ENCODE results near the gene MX2.
A peak's percentile ranks its signal among the peaks of the same experiment; 100 is the strongest.
"Not testable (repeated sequence)": the region's sequence is repeated elsewhere in the genome, so short reads cannot be mapped to it uniquely, and the experiment has no call there.

MX2 gene

DNA sequence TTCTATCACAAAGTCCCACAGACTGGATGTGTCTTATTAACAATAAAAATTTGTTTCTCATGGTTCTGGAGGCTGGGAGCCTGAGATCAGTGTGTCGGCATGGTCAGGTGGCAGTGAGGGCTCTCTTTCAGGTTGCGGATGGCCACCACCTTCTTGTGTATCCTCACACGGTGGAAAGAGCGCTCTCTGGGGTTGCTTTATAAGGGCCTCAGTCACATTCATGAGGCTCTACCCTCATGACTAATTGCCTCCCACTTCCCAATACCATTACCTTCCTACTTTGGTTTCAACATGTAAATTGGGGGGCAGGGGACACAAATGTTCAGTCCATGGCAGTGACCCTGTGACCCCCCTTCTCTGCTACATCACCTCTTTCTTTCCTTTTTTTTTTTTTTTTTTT is 43.5 kb downstream of the MX2 start:
- DNase-seq = no peak
- in situ Hi-C loops (cut with MboI; ENCODE audit: low pct_unique_long_range_greater_than_20kb, low sequenced_read_pairs) = no loop called here

DNA sequence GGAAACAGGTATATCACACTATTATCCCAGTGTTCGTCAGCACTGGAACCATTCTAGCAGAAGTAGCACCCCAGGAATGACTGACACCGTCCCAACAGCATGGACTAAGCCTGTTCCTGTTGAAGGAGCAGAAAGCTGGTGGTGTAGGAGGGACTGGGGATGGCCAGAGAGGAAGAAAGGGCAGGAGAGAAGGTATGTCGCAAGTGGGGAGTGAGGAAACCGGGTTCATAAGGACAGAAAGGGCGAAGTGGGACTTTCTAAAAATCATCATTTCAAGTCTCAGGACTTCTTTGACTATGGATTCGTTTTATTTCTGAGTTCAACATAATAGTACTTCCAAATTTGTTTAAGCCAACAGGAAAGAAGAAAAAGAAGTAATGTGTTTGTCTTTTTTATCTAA is 44.5 kb downstream of the MX2 start:
- DNase-seq = no peak
- in situ Hi-C loops (cut with MboI; ENCODE audit: low pct_unique_long_range_greater_than_20kb, low sequenced_read_pairs) = no loop called here

DNA sequence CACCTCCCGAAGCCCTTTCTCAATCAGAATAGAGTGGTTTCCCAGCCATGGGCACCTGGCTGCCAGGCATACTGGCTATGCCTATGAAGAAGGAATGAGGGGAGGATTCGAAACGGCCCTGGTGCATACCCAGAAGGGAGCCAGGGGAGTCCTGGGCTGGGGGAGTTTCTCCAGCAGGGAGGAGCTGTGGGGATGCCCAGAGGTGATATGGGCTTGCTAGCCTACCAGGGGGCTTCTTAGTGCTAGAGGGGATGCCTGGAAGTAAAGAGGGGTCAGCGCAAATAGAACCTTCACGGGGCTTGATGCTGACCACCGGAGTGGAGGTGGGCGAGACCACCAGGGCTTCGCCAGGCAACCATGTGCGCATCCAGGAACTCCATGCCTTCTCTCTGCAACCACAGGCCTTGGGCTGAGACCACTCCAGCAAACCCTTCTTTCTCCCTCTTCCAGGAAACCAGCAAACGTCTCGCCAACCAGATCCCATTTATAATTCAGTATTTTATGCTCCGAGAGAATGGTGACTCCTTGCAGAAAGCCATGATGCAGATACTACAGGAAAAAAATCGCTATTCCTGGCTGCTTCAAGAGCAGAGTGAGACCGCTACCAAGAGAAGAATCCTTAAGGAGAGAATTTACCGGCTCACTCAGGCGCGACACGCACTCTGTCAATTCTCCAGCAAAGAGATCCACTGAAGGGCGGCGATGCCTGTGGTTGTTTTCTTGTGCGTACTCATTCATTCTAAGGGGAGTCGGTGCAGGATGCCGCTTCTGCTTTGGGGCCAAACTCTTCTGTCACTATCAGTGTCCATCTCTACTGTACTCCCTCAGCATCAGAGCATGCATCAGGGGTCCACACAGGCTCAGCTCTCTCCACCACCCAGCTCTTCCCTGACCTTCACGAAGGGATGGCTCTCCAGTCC is 46.0 kb downstream of the MX2 start:
- in situ Hi-C loops (cut with MboI; ENCODE audit: low pct_unique_long_range_greater_than_20kb, low sequenced_read_pairs) = no loop called here
- no peak for DNase-seq

DNA sequence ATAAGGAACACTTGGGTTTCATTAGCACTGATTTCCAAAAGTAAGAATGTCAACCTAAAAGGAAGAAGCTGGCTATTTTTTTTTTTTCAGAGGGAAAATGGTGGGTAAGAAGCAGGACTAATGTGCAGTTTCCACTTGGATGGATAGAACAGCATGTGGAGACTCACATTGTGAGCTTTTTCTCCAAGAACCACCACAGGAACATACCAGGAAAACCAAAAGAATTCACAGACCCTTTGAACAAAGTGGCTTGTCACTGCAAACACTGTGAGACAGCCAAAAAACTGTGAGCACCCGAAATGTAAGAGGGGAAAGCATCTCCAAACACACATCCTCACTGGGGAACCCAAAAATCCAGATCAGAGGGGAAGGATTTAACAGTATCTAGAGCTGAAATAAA is 48.5 kb downstream of the MX2 start:
- no peak for DNase-seq
- in situ Hi-C loops (cut with MboI; ENCODE audit: low pct_unique_long_range_greater_than_20kb, low sequenced_read_pairs) = no loop called here

DNA sequence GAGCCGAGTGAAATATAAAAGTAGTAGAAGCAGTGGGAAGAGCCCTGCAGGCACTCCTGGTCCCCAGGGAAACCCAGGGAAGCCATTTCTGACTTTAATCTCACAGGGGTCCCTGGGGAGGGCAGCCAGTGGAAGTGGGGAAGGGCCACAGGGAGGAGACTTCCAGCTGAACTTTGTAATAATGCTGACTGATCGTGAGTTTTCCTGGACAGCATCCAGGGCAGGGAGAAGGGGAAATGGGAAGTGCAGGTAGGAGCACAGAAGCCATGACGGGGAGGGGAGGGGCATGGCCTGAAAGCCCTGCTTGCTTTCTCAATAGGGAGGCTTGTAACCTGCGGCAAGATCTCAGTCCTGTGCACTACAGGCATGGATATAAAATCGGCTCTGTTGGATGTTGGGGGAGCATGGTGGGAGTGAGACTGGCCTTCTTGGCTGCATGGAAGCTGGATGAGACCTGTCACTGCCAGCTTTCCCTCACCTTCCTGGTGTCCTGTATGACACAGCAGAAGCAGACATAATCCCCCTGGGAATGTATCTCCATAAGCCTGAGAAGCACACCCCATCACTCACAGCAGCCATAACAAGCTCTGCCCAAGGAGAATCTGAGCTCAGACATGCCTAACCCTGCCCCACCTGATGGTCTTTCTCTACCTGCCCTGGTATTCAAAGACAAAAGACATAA is 49.1 kb downstream of the MX2 start:
- in situ Hi-C loops (cut with MboI; ENCODE audit: low pct_unique_long_range_greater_than_20kb, low sequenced_read_pairs) = no loop called here
- DNase-seq = no peak

DNA sequence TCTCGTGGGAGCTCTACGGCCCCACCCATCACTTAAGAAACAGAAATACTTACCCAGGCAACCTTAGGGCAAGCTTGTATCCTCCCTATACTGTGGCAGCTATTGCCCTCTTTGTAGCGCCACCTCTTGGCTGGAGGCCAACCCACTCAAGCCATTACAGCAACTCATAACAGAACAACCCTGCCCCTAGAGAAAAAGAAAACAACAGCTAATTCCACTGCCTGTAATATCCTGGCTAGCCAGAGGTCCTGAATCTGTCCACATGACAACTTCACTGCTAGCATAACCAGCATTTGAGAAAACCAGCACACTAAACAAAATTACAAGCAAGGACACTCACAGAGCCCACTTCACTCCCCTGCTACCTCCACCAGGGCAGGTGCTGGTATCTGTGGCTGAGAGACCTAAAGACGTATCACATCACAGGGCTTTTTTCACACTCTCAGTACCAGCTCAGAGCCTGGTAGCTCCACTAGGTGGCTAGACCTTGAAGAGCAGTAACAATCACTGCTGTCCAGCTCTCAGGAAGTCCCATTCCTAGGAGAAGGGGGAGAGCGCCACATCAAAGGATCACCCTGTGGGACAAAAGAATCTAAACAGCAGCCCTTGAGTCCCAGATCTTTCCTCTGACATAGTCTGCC is 49.7 kb downstream of the MX2 start:
- DNase-seq = peak; percentile 37
- in situ Hi-C loops (cut with MboI; ENCODE audit: low pct_unique_long_range_greater_than_20kb, low sequenced_read_pairs) = no loop called here

DNA sequence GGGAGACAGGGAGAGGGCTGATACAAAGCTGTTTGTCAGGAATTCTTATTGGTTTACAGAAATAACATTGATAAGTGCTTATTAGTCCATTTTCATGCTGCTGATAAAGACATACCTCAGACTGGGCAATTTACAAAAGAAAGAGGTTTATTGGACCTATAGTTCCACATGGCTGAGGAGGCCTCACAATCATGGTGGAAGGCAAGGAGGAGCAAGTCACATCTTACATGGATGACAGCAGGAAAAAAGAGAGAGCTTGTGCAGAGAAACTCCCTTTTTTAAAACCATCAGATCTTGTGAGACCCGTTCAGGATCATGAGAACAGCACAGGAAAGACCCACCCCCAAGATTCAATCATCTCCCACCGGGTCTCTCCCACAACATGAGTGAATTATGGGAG is 55.7 kb downstream of the MX2 start:
- DNase-seq; in situ Hi-C loops (cut with MboI; ENCODE audit: low pct_unique_long_range_greater_than_20kb, low sequenced_read_pairs): not testable (repeated sequence)

DNA sequence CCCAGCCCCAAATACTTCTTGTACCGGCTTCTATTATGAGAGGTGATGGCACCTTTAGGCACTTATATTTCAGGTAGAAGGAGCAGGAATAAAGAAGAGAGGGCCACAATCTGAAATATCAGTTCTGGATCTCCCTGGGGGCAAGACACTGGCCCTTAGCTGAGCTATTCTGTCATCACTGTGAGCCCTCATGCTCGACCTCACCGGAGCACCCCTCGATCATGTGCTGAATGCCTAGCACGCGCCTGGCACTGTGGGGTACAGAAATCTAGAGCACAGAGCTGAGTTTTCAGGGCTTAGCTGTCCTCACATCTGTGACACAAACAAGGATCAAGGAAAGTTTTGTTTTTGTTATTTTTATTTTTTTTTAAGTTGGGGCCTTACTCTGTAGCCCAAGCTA is 56.6 kb downstream of the MX2 start:
- no peak for DNase-seq
- in situ Hi-C loops (cut with MboI; ENCODE audit: low pct_unique_long_range_greater_than_20kb, low sequenced_read_pairs) = no loop called here

DNA sequence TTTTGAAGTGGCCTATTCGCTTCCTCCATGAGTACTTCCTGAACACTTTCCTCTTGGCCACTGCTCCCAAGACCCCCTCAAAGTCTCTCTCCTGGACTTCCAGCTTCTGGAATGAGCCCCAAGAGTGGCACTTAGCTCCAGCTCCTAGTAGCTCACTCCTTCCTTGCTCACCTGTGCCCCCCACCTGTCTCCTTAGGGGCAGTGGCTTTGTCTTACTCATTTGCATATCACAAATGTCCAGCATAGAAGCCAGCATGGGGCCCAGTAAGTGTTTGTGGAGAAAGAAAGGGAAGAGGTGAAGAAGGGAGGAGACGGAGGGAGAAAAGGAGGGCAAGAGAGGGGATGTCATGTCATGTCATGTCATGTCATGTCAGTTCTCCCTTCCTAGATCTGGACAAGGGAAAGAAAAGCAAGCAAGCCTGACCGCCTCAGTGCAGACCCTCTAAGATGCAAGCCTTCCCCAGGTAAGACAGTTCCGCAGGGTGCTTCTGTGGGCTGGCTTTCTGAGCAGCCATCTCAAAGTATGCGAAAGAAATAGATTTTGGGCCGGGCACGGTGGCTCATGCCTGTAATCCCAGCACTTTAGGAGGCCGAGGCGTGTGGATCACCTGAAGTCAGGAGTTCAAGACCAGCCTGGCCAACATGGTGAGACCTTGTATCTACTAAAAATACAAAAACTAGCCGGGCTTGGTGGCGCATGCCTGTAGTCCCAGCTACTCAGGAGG is 57.3 kb downstream of the MX2 start:
- in situ Hi-C loops (cut with MboI; ENCODE audit: low pct_unique_long_range_greater_than_20kb, low sequenced_read_pairs) = no loop called here
- DNase-seq = no peak

DNA sequence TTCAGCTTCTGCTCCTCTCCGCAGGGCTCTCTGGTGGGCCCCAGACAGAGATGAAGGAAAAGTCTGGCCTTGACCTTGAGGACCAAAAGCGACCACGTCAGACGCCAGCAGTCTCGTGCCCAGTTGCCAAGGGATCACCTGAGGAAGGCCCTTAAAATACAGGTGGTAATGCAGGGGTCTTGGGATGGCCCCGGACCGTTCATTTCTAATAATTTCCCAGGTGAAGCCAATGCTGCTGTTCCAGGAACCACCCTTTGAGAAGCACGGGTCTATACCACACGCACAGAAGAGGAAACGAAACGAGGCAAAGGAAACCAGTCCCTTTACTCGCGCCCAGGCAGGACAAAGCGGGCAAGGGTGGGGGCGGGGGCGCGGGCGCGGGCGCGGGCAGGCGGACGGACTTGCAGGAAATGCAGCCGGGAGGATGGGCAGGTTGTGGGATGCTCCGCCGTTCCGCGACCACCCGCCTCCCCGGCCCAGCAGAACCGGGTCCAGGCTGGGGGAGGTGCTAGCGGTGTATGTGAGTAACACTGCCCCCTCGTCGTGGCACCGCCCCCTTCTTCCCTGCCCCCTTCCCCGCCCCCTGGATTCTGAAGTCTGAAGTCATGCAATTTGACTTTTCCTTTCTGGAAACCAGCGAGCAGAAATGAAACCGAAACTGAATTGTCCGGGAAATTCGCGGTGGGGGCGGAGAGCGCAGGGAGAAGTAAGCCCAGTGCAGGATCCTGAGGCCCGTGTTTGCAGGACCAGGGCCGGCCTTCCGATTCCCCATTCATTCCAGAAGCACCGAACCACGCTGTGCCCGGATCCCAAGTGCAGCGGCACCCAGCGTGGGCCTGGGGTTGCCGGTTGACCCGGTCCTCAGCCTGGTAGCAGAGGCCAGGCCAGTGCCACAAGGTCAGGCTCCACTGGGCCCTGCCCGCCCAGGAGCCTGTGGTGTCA is 58.4 kb downstream of the MX2 start:
- peak; percentile 70 for DNase-seq
- in situ Hi-C loops (cut with MboI; ENCODE audit: low pct_unique_long_range_greater_than_20kb, low sequenced_read_pairs) = no loop called here

DNA sequence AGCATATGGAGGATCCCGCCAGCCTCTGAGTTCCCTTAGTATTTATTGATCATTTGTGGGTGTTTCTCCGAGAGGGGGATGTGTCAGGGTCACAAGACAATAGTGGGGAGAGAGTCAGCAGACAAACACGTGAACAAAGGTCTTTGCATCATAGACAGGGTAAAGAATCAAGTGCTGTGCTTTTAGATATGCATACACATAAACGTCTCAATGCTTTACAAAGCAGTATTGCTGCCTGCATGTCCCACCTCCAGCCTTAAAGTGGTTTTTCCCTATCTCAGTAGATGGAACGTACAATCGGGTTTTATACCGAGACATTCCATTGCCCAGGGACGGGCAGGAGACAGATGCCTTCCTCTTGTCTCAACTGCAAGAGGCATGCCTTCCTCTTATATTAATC is 59.2 kb downstream of the MX2 start:
- in situ Hi-C loops (cut with MboI; ENCODE audit: low pct_unique_long_range_greater_than_20kb, low sequenced_read_pairs); DNase-seq: not testable (repeated sequence)

DNA sequence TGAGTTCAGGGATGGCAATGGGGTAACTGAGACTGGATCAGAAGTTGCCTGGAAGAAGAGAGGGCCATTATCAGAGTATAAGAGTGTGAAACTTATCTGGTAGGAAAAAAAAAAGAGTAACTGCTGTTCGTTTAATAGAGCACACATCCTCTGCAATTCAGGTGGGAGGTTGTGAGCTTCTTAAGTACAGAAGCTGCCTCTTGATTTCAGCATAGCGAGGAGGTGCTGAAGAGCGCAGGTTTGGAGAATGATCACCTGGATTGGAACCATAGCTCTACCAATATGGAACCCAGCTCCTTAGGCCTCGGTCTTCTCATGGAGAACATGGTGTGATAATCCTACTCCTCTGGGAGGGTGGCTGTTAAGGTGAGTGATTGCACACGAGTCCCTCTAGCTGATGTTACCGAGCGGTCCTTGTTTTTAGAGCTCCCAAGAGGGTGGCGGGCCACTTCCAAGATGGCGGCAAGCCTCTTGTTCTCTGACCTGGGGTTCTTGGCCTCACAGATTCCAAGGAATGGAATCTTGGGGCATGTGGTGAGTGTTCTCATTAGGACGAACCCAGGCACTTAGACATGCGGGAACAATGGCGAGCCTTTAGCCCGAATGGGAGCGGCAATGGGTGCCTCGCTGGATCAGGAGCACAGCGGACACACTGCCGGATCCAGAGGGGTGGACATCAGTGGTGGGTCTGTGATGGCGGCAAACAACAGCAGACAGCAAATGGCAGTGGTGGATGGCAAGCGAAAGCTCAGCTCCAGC is 60.9 kb downstream of the MX2 start:
- in situ Hi-C loops (cut with MboI; ENCODE audit: low pct_unique_long_range_greater_than_20kb, low sequenced_read_pairs) = no loop called here
- DNase-seq = no peak

DNA sequence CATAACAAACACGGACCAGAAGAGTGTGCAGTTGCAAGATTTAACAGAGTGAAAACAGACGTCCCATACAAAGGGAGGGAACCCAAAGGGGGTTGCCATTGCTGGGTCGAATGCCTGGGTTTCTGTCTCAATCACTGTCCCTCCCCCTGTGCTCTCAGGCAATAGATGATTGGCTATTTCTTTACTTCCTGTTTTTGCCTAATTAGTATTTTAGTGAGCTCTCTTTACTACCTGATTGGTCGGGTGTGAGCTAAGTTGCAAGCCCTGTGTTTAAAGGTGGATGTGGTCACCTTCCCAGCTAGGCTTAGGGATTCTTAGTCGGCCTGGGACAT is 61.4 kb downstream of the MX2 start:
- DNase-seq; in situ Hi-C loops (cut with MboI; ENCODE audit: low pct_unique_long_range_greater_than_20kb, low sequenced_read_pairs): not testable (repeated sequence)

DNA sequence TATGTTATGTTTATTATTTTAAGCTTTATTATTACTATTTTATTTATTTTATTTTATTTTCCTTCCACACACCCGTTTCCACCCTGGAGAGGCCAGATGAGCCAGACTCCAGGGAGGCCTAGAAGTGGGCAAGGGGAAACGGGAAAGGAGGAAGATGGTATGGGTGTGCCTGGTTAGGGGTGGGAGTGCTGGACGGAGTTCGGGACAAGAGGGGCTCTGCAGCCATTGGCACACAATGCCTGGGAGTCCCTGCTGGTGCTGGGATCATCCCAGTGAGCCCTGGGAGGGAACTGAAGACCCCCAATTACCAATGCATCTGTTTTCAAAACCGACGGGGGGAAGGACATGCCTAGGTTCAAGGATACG is 63.7 kb downstream of the MX2 start:
- in situ Hi-C loops (cut with MboI; ENCODE audit: low pct_unique_long_range_greater_than_20kb, low sequenced_read_pairs) = no loop called here
- no peak for DNase-seq

DNA sequence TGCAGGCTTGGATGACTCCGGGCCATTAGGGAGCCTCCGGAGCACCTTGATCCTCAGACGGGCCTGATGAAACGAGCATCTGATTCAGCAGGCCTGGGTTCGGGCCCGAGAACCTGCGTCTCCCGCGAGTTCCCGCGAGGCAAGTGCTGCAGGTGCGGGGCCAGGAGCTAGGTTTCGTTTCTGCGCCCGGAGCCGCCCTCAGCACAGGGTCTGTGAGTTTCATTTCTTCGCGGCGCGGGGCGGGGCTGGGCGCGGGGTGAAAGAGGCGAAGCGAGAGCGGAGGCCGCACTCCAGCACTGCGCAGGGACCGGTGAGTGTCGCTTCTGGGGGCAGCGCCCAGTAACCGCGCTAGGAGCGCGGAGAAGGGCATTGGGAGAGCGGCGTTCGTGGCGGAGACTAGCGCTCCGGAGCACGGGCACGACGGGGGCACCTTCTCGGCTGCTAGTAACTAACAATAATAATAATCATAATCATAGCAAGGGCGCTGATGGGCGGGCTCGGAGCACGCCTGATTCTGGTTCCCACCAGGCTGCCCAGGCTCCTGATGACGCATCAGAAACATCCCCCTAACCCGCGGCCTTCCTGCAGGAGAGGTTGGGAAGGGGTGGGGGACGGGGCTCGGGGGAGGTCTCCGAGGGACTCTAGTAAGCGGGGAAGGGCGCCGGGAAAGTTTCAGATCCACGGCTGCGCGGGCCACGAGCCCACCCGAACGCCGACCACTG is 64.3 kb downstream of the MX2 start, which contains the start of gene MX1:
MX1 (plus strand) TSS at position 286 of the 722 bp plus-strand sequence. CDS start 5,832 bp downstream, outside the sequence.
- DNase-seq = no peak
- in situ Hi-C loops (cut with MboI; ENCODE audit: low pct_unique_long_range_greater_than_20kb, low sequenced_read_pairs) = no loop called here

DNA sequence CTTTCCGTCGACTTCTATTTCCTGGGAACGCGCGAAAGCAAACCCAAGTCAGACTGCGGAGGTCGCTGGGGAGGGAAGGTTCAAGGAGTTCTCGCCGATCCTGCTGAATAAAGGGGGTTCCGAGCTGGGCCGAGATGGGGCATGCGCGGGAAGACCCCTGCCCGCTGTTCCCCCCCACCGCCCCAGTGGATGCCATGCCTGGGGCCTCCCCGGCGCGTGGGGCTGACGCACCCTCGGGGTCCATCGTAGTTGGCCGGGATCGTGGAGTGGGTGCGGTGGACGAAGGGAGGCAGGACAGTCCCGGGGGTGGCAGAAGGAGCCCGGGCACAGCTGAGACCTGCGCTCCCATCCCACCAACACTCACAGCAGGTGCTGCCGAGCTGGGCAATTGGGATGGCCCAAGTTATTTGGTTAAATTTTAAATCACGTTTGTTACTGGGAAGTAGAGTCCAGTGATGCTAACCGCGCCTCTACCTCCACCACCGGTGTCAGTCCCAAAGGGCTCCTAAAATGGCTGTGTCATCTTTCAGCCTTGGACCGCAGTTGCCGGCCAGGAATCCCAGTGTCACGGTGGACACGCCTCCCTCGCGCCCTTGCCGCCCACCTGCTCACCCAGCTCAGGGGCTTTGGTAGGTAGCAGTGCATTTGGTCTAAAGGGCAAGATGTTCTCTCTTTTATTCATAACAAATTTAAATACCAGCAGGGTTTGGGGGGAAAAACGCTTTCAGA is 65.0 kb downstream of the MX2 start:
- DNase-seq = no peak

DNA sequence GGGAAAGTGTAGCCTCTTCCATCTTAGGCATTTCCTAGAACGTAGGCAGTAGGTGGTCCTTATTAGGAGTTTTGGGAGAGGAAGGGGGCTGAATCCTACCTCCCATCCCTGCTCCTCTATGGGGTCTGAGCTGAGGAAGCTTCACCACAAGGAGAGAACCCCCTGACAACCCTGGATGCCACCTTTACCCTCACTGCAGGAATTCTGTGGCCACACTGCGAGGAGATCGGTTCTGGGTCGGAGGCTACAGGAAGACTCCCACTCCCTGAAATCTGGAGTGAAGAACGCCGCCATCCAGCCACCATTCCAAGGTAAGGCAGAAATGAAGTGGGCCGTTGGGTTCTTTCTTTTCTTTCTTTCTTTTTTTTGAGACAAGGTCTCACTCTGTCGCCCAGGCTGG is 65.7 kb downstream of the MX2 start:
- in situ Hi-C loops (cut with MboI; ENCODE audit: low pct_unique_long_range_greater_than_20kb, low sequenced_read_pairs) = no loop called here
- DNase-seq = no peak

More for the DNA sequence above, 65.0 kb downstream of the MX2 start:
- in situ Hi-C loops (cut with MboI; ENCODE audit: low pct_unique_long_range_greater_than_20kb, low sequenced_read_pairs) = no loop called here
